GM12878 (cell line): ENCODE data around the gene SLC6A11.

Experiments used
- BHLHE40 ChIP-seq, 2 experiments: fragments of 450-650 bp in 1 of 2; IDR thresholded peaks; 2 replicates each; pipeline ENCODE4 v1.6.1; 2011 to 2017; ENCODE audit warnings: low read depth in 2 of 2, borderline replicate concordance in 1 of 2, improper control_type of control experiment in 1 of 2, low read length in 1 of 2, mild to moderate bottlenecking in 1 of 2
- CHD1 ChIP-seq: IDR thresholded peaks from 2 replicates; pipeline ENCODE4 v1.6.1; 2012; ENCODE audit warnings: low read depth, low read length, improper control_type of control experiment
- EP300 ChIP-seq, 2 experiments: fragments of 150-350 bp in 1 of 2; IDR thresholded peaks; 2 replicates each; pipeline ENCODE4 v1.6.1; 2011 to 2012; ENCODE audit warnings: low read depth in 2 of 2, low read length in 2 of 2, borderline replicate concordance in 1 of 2, improper control_type of control experiment in 1 of 2, inconsistent platforms in 1 of 2; ENCODE audit not compliant: control insufficient read depth in 1 of 2
- ETV6 ChIP-seq, 2 experiments: fragments of 450-650 bp in 1 of 2; IDR thresholded peaks in 1 of 2; conservative IDR thresholded peaks in 1 of 2; 2 replicates each; pipeline ENCODE4 v1.6.1; 2014; ENCODE audit warnings: antibody characterized with exemption in 1 of 2, borderline replicate concordance in 1 of 2, low read depth in 1 of 2, mild to moderate bottlenecking in 1 of 2, moderate library complexity in 1 of 2
- IRF3 ChIP-seq: fragments of 450-650 bp; IDR thresholded peaks from 2 replicates; pipeline ENCODE4 v1.6.1; 2014; ENCODE audit warnings: mild to moderate bottlenecking
- JUND ChIP-seq: IDR thresholded peaks from 2 replicates; pipeline ENCODE4 v1.6.1; 2012; ENCODE audit warnings: low read depth, mild to moderate bottlenecking, low read length, improper control_type of control experiment, moderate library complexity
- LARP7 ChIP-seq: fragments of 450-650 bp; IDR thresholded peaks from 2 replicates; pipeline ENCODE4 v1.6.1; 2017; ENCODE audit warnings: mild to moderate bottlenecking
- POLR2A ChIP-seq: IDR thresholded peaks from 2 replicates; pipeline ENCODE4 v1.6.1; 2011; ENCODE audit warnings: low read depth, mild to moderate bottlenecking, low read length
- SP1 ChIP-seq: IDR thresholded peaks from one replicate; pipeline ENCODE4 v1.6.1; 2011; ENCODE audit warnings: low read depth, low read length
- TAF1 ChIP-seq: IDR thresholded peaks from 2 replicates; pipeline ENCODE4 v1.6.1; 2011; ENCODE audit warnings: mild to moderate bottlenecking, low read depth, low read length, borderline replicate concordance
- USF2 ChIP-seq: IDR thresholded peaks from 2 replicates; pipeline ENCODE4 v1.6.1; 2011; ENCODE audit warnings: low read depth, low read length, improper control_type of control experiment, borderline replicate concordance
- ZBED1 ChIP-seq: IDR thresholded peaks from 2 replicates; pipeline ENCODE4 v1.6.1; 2016; ENCODE audit warnings: borderline replicate concordance

- no peak for TF ChIP-seq TAF1
- no peak for TF ChIP-seq BHLHE40 (IDR thresholded peaks at IDR 0.05; ENCODE audit: borderline replicate concordance in 1 of 2, low read depth in 2 of 2, low read length in 1 of 2)
- no peak for TF ChIP-seq EP300 (IDR thresholded peaks at IDR 0.05; ENCODE audit: borderline replicate concordance in 1 of 2, control insufficient read depth in 1 of 2, low read depth in 2 of 2, low read length in 2 of 2)
- TF ChIP-seq POLR2A, result no peak
- TF ChIP-seq SP1, result no peak
- no peak for TF ChIP-seq ZBED1
- TF ChIP-seq LARP7, result no peak
- TF ChIP-seq USF2, result no peak
- TF ChIP-seq ETV6 (conservative IDR thresholded peaks at IDR 0.05 in 1 of 2, IDR thresholded peaks at IDR 0.05 in 1 of 2; ENCODE audit: borderline replicate concordance in 1 of 2, low read depth in 1 of 2), result no peak
- no peak for TF ChIP-seq CHD1
- no peak for TF ChIP-seq JUND
- TF ChIP-seq IRF3, result no peak
These were observed 113.0 kb downstream of the SLC6A11 start for GRCh38 chr3:10928961-10929471.
